ENCODE data around the gene MRPL44.

Gene MRPL44

DNA sequence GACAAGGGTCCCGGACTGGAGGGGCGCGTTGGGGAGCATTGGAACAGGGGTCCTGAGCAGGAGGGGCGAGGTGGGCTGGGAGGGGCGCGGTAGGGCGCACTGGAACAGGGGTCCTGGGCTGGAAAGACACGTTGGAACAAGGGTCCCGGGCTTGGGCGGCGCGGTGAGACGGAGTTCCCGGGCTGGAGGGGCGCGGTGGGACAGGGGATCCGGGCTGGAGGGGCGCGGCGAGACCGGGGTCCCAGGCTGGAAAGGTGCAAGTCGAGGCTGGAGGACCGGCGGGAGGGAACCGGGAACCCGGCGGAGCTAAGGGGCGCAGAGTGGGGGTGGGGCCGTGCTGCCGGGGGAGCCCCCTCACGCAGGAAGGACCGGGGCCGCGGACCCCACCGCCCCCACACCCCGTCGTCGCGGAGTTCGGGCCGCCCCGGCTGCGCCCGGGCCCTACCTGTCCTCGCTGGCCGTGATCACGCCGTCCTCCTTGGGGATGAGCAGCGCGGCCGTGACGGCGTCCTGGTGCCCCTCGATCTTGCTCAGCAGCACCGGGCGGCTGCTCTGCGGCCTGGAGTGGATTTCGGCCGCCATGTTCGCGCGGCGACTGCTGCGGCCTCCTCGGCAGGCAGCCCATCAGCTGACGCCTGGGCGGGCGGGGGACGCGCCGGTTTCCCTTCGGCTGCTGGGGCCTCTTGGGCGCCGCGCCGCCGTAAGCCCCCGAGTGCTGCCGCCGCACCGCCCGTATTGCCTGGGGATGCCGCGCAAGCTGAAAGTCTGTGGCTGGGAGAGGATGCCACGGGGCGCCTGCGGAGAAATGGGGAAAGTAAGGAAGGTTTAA lies 12.3 kb upstream of the MRPL44 start, which contains the start of gene WDFY1:
Gene WDFY1, minus strand, starts transcription at position 633 of the 829 bp plus-strand sequence. Its CDS starts 51 bp downstream, at position 582.
- no peaks in the 10 kb centered on the region for H3K27me3 ChIP-seq (ENCODE audit: insufficient read depth, poor library complexity, severe bottlenecking)
- TF ChIP-seq SPI1 (IDR thresholded peaks at IDR 0.05; ENCODE audit: borderline replicate concordance, low read depth): no peak
- peak; percentile 83 for TF ChIP-seq POLR2AphosphoS5 (IDR thresholded peaks at IDR 0.05; ENCODE audit: low read depth)
- peak within 1 kb of the TSS; percentile 73 for H3K27ac ChIP-seq (replicated peaks)
- DNase-seq (ENCODE audit: low read depth in 1 of 2, low spot score in 1 of 2): peak in 1 of 2 experiments; percentile 84
- H3K4me3 ChIP-seq (replicated peaks; ENCODE audit: insufficient read depth, low read length): peak within 1 kb of the TSS; percentile 98

DNA sequence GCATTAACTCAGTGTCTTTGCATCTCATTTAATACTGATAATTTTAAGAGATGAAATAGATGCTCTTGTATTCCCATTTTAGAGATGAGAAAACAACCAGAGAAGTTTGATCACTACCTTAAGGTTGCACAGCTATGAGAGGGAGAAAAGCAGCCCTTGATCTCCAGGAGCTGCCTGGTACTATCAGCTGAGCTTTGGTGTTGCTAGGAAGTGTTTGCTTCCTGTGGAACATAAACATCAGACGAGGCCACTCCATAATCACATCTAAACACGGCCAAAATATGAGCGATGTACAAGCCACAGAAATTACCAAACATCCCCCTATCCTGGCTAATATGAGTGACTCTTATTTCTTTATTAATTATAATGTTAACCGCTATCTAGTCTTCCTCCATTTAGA lies 11.5 kb upstream of the MRPL44 start:
- peak overlapping the region; percentile 98 for H3K4me3 ChIP-seq (replicated peaks; ENCODE audit: insufficient read depth, low read length)
- DNase-seq (ENCODE audit: low read depth in 1 of 2, low spot score in 1 of 2): no peak
- H3K27me3 ChIP-seq (ENCODE audit: insufficient read depth, poor library complexity, severe bottlenecking): no peaks in the 10 kb centered on the region
- TF ChIP-seq, protein P1, sequence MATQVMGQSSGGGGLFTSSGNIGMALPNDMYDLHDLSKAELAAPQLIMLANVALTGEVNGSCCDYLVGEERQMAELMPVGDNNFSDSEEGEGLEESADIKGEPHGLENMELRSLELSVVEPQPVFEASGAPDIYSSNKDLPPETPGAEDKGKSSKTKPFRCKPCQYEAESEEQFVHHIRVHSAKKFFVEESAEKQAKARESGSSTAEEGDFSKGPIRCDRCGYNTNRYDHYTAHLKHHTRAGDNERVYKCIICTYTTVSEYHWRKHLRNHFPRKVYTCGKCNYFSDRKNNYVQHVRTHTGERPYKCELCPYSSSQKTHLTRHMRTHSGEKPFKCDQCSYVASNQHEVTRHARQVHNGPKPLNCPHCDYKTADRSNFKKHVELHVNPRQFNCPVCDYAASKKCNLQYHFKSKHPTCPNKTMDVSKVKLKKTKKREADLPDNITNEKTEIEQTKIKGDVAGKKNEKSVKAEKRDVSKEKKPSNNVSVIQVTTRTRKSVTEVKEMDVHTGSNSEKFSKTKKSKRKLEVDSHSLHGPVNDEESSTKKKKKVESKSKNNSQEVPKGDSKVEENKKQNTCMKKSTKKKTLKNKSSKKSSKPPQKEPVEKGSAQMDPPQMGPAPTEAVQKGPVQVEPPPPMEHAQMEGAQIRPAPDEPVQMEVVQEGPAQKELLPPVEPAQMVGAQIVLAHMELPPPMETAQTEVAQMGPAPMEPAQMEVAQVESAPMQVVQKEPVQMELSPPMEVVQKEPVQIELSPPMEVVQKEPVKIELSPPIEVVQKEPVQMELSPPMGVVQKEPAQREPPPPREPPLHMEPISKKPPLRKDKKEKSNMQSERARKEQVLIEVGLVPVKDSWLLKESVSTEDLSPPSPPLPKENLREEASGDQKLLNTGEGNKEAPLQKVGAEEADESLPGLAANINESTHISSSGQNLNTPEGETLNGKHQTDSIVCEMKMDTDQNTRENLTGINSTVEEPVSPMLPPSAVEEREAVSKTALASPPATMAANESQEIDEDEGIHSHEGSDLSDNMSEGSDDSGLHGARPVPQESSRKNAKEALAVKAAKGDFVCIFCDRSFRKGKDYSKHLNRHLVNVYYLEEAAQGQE (IDR thresholded peaks at IDR 0.05; ENCODE audit: insufficient replicate concordance, low read depth): no peak
- TF ChIP-seq POLR2AphosphoS5 (IDR thresholded peaks at IDR 0.05; ENCODE audit: low read depth): no peak
- no peak for TF ChIP-seq GABPA (IDR thresholded peaks at IDR 0.05; ENCODE audit: low read depth)
- TF ChIP-seq, protein P2, sequence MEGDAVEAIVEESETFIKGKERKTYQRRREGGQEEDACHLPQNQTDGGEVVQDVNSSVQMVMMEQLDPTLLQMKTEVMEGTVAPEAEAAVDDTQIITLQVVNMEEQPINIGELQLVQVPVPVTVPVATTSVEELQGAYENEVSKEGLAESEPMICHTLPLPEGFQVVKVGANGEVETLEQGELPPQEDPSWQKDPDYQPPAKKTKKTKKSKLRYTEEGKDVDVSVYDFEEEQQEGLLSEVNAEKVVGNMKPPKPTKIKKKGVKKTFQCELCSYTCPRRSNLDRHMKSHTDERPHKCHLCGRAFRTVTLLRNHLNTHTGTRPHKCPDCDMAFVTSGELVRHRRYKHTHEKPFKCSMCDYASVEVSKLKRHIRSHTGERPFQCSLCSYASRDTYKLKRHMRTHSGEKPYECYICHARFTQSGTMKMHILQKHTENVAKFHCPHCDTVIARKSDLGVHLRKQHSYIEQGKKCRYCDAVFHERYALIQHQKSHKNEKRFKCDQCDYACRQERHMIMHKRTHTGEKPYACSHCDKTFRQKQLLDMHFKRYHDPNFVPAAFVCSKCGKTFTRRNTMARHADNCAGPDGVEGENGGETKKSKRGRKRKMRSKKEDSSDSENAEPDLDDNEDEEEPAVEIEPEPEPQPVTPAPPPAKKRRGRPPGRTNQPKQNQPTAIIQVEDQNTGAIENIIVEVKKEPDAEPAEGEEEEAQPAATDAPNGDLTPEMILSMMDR (IDR thresholded peaks at IDR 0.05; ENCODE audit: insufficient read depth, low read length): no peak
- no peak for TF ChIP-seq SPI1 (IDR thresholded peaks at IDR 0.05; ENCODE audit: borderline replicate concordance, low read depth)
- no peak overlapping the region for H3K27ac ChIP-seq (replicated peaks)

DNA sequence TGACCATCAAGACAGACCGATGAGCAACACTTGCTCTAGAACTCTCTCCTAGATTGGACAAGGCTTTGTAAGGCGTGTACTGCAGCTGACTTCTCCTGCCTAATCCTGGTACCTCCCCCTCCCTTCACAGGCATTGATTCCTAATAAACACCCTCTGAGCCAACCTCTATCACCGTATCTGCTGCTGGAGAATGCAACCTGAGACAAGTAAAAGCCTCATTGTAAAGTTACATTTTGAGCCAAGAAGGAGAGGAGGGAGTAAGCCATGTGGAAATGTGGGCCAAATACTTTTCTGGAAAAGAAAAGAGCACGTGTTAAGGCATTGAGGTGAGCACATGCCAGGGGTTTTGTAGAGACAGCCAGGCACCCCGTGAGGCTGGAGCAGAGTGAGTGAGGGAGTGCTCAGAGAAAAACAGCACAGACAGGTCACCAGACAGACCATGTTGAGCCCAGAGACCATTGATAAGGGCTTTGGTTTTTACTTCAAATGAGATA lies 9.5 kb upstream of the MRPL44 start:
- no peak overlapping the region for H3K4me3 ChIP-seq (replicated peaks; ENCODE audit: insufficient read depth, low read length)
- no peak overlapping the region for H3K27ac ChIP-seq (replicated peaks)
- DNase-seq (ENCODE audit: low read depth in 1 of 2, low spot score in 1 of 2): no peak
- TF ChIP-seq SPI1 (IDR thresholded peaks at IDR 0.05; ENCODE audit: borderline replicate concordance, low read depth) (no peak), POLR2AphosphoS5 (IDR thresholded peaks at IDR 0.05; ENCODE audit: low read depth) (no peak), GABPA (IDR thresholded peaks at IDR 0.05; ENCODE audit: low read depth) (no peak)
- TF ChIP-seq, protein P2 (IDR thresholded peaks at IDR 0.05; ENCODE audit: insufficient read depth, low read length): no peak
- TF ChIP-seq, protein P1 (IDR thresholded peaks at IDR 0.05; ENCODE audit: insufficient replicate concordance, low read depth): no peak
- no peaks in the 10 kb centered on the region for H3K27me3 ChIP-seq (ENCODE audit: insufficient read depth, poor library complexity, severe bottlenecking)

DNA sequence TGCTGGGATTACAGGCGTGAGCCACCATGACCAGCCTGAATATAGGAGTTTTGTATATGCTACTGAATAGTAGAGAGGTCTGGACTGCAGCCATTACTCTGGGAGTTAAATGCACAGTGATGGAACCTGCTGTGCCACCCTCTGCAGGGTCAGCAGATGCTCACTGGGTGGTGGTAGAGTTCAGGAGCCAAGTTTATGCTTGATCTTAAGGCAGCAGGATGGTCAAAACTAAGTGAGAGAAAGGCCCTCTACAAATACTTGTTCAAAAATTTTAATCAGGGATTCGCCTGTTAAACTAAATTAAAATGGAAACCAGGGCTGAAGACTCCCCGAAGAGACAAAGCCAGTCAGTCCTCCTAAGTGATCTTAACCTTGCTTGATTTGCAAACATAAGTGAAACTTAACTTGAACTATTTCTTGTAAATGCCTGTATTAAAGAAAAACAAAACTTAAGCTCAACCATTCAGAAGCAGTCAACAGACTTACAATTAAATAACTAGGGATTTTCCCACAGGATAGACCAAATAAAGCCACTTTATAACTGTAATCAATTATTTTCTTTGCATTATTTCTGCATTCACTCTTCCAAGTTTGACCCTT lies 7.9 kb upstream of the MRPL44 start:
- no peak overlapping the region for H3K4me3 ChIP-seq (replicated peaks; ENCODE audit: insufficient read depth, low read length)
- DNase-seq (ENCODE audit: low read depth in 1 of 2, low spot score in 1 of 2): no peak
- no peaks in the 10 kb centered on the region for H3K27me3 ChIP-seq (ENCODE audit: insufficient read depth, poor library complexity, severe bottlenecking)
- no peak overlapping the region for H3K27ac ChIP-seq (replicated peaks)
- TF ChIP-seq POLR2AphosphoS5 (IDR thresholded peaks at IDR 0.05; ENCODE audit: low read depth) (no peak), GABPA (IDR thresholded peaks at IDR 0.05; ENCODE audit: low read depth) (no peak), SPI1 (IDR thresholded peaks at IDR 0.05; ENCODE audit: borderline replicate concordance, low read depth) (no peak)
- TF ChIP-seq, protein P2 (IDR thresholded peaks at IDR 0.05; ENCODE audit: insufficient read depth, low read length): no peak
- TF ChIP-seq, protein P1 (IDR thresholded peaks at IDR 0.05; ENCODE audit: insufficient replicate concordance, low read depth): no peak

Measured in HL-60 (cell line).